IPS DF 19.7 (cell line): ENCODE results near the gene KCNF1.

Source experiments
- DNase-seq: peaks from one replicate; pipeline ENCODE4 v3.0.0-alpha.2; 2013; ENCODE audit warnings: low read depth, low spot score

KCNF1 gene

GRCh38 chr2:10919771-10920621 lies 8.3 kb downstream of the KCNF1 start:
- no peak for DNase-seq

GRCh38 chr2:10920764-10921388 lies 9.1 kb downstream of the KCNF1 start:
- DNase-seq = no peak

- DNase-seq = no peak
Observed at GRCh38 chr2:10921525-10921924, 9.8 kb downstream of the KCNF1 start.

GRCh38 chr2:10922307-10923007 lies 10.7 kb downstream of the KCNF1 start:
- no peak for DNase-seq

GRCh38 chr2:10923008-10923375 lies 11.3 kb downstream of the KCNF1 start:
- no peak for DNase-seq

GRCh38 chr2:10923965-10924364 lies 12.2 kb downstream of the KCNF1 start:
- no peak for DNase-seq

- no peak for DNase-seq
Observed at GRCh38 chr2:10924441-10924840, 12.7 kb downstream of the KCNF1 start.

GRCh38 chr2:10924859-10925258 lies 13.1 kb downstream of the KCNF1 start:
- DNase-seq = no peak

GRCh38 chr2:10926191-10926820 lies 14.6 kb downstream of the KCNF1 start:
- no peak for DNase-seq

GRCh38 chr2:10930721-10931516 lies 19.2 kb downstream of the KCNF1 start:
- DNase-seq = no peak

GRCh38 chr2:10931710-10932255 lies 20.0 kb downstream of the KCNF1 start:
- no peak for DNase-seq

- DNase-seq = no peak
Observed at GRCh38 chr2:10932345-10933151, 20.8 kb downstream of the KCNF1 start.

- DNase-seq = no peak
Observed at GRCh38 chr2:10933700-10934225, 22.0 kb downstream of the KCNF1 start.

GRCh38 chr2:10934308-10934978 lies 22.7 kb downstream of the KCNF1 start:
- DNase-seq = no peak

- no peak for DNase-seq
Observed at GRCh38 chr2:10934979-10935350, 23.2 kb downstream of the KCNF1 start.

- no peak for DNase-seq
Observed at GRCh38 chr2:10935366-10935918, 23.7 kb downstream of the KCNF1 start.

- peak; percentile 78 for DNase-seq
Observed at GRCh38 chr2:10935953-10936942, 24.5 kb downstream of the KCNF1 start.

- no peak for DNase-seq
Observed at GRCh38 chr2:10939058-10939457, 27.3 kb downstream of the KCNF1 start.
